ENCODE measurements around the gene NRIP3. TPM values are rescaled to one million over a fixed set of nuclear protein-coding genes. Genes with fewer than 3 reads are reported as not detected.

NRIP3 gene
- total RNA-seq, 4 donors from 2014 or later, result 0.38 to 19.7 (median 1.5) TPM

GRCh38 chr11:8956860-8957259 lies 46.9 kb downstream of the NRIP3 start:
- no peak for TF ChIP-seq CTCF (IDR thresholded peaks at IDR 0.05; ENCODE audit: low read depth)

GRCh38 chr11:8948886-8949285 lies 54.9 kb downstream of the NRIP3 start:
- no peak for TF ChIP-seq CTCF (IDR thresholded peaks at IDR 0.05; ENCODE audit: low read depth)

GRCh38 chr11:8947230-8947943 lies 56.4 kb downstream of the NRIP3 start:
- no peak for TF ChIP-seq CTCF (IDR thresholded peaks at IDR 0.05; ENCODE audit: low read depth)

GRCh38 chr11:8942518-8943066 lies 61.2 kb downstream of the NRIP3 start, which contains the start of gene ASCL3:
ASCL3 (minus strand) TSS chr11:8943016; CDS start chr11:8938161, 4,855 bp downstream.
- no peak for TF ChIP-seq CTCF (IDR thresholded peaks at IDR 0.05; ENCODE audit: low read depth)

GRCh38 chr11:8941341-8942103 lies 62.3 kb downstream of the NRIP3 start:
- no peak for TF ChIP-seq CTCF (IDR thresholded peaks at IDR 0.05; ENCODE audit: low read depth)

GRCh38 chr11:8937659-8938058 lies 66.1 kb downstream of the NRIP3 start:
- TF ChIP-seq CTCF (IDR thresholded peaks at IDR 0.05; ENCODE audit: low read depth), result no peak

GRCh38 chr11:8937159-8937558 lies 66.6 kb downstream of the NRIP3 start:
- TF ChIP-seq CTCF (IDR thresholded peaks at IDR 0.05; ENCODE audit: low read depth), result no peak

Measured in subcutaneous adipose tissue (tissue), 4 donors.